GM21576 (cell line): ENCODE results near the gene WDR83.
A peak's percentile ranks its signal among the peaks of the same experiment; 100 is the strongest.
"Not testable (repeated sequence)": the region's sequence is repeated elsewhere in the genome, so short reads cannot be mapped to it uniquely, and the experiment has no call there.

ENCODE experiments used
- ATAC-seq: cut with Tn5 transposase; IDR thresholded peaks from one replicate; pipeline ENCODE4 v1.9.1; 2021; ENCODE audit warnings: mild to moderate bottlenecking, moderate library complexity; ENCODE audit not compliant: unreplicated experiment

Gene WDR83

DNA sequence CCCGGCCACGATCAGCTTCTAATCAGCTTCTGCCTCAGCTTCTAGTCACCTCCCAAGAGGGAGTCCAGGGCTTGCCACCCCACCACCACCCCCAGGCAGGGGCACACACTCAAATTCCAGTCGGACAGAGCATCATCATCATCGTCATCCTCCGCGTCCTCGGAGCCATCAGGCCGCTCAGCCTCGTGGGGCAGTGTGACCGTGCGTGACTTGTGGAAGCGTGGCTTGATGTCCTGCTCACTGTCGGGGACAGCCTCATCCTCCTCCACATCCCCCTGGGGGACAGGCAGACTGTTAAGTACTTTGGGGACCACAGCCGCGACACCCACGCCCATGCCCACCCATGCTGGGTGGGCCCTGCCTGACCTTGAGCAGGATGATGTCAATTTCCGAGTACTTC, 44.6 kb downstream of the WDR83 start:
- no peak for ATAC-seq

DNA sequence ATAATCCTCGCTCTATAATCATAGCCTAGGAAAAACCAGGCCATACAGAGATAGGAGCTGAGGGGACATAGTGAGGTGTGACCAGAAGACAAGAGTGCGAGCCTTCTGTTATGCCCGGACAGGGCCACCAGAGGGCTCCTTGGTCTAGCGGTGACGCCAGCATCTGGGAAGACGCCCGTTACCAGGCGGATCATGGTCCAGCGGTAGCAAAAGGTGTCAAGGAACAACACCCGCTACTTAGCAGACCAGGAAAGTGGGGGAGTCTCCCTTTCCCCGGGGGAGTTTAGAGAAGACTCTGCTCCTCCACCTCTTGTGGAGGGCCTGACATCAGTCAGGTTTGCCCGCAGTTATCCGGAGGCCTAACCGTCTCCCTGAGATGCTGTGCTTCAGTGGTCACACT, 45.5 kb downstream of the WDR83 start:
- ATAC-seq: not testable (repeated sequence)

DNA sequence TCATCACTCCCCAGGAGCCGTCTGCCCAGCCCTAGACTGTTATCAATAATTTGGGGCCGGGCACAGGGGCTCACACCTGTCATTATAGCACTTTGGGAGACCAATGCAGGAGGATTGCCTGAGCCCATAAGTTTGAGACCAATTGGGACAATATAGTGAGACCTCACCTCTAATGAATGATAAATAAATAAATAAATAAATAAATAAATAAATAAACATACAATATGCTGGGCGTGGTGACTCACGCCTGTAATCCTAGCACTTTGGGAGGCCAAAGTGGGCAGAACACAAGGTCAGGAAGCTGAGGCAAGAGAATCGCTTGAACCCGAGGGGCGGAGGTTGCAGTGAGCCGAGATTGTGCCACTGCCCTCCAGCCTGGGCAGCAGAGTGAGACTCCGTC, 46.7 kb downstream of the WDR83 start:
- ATAC-seq: not testable (repeated sequence)

- ATAC-seq: no peak
Observed at GRCh38 chr19:12715102-12715501, 48.5 kb downstream of the WDR83 start.

GRCh38 chr19:12715929-12716328, 49.3 kb downstream of the WDR83 start:
- no peak for ATAC-seq

DNA sequence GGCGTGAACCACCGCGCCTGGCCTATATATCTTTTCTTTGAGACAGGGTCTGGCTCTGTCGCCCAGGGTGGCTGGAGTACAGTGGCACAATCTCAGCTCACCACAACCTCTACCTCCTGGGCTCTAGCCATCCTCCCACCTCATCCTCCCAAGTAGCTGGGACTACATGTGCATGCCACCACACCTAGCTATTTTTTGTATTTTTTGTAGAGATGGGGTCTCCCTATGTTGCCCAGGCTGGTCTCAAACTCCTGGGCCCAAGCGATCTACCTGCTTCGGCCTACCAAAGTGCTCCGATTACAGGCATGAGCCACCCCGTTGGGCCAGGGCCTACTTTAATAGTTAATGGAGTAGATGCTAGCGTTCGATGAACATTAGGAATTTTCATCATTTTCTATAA, 53.7 kb downstream of the WDR83 start:
- no peak for ATAC-seq

GRCh38 chr19:12720851-12721655, 54.4 kb downstream of the WDR83 start:
- no peak for ATAC-seq

DNA sequence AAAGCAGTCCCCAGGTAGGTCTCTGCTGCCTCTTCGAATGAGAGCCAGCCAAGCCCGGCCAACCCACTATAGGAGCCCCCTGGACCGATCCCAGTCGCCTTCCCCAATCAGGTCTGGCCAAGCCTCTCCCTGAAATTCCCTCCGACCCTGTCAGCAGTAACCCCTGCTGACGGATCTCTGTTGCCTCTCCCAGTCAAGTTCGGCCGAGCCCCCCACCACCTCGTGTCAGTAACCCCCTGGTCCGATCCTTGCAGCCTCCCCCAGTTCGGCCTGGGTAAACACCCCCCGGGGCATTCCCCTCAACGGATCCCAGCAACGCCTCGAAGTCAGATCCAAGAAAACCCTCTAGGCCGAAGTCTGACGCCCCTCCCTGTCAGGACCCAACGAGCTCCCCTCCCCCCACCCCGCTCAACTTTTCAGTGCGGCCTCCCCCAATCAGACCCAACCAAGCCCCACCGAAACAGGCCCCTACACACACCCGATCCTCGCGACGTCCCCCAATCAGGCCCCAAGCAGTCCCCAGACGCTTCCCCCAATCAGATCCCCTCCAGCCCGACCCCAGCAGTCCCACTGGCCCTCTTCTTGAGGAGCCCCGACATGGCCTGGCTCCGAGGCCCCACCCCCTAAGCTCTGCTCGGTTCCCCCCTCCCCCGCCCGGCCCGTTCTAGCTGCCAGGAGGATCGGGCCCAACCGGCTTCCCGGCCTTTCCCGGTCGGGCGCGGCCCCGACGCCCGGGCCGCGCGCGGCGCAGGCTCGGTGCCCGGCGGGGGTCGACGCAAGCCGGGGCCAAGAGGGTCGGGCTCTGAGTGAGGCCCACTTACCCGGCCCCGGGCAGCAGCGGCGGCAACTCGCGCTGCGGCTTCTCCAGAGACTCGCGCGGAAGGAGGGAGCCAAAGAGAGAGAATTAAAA, 55.3 kb downstream of the WDR83 start:
- peak; percentile 28 for ATAC-seq

DNA sequence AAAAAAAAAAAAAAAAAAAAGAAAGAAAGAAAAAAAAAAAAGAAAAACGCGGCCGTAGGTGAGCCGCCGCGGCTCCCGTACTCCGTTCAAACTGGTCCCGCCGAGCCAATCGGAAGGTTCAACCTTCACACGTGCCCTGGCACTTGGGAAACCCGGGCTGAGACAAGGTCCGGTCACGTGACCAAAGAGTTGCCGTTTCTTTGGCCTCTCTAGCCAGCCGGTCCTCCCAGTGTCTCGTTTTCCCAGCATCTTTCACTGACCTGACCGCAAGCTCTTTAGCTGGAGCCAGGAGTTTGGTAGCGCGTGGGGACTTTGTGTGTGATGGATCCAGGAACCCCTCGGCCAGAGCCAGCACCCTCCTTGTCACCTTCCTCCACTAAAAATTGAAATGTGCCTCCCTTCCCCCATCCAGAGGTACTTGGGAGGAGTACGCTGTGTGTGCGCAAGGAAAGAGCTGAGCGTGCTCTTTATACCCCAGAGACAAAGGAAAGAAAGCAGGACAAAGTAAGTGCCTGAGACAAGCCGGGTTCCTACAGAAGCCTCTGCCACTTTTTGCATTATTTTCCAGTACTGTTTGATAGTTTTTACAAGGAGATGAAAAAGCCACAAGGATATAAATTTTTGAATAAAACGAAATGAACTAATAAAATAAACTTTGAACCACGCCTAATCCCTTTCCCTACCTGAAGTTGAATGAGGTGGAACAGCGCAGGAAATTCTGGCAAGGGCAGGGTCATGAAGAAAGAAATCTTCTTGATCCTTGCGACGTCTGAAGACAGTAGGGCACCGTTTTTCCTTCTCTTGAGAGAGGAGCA, 56.2 kb downstream of the WDR83 start:
- peak; percentile 71 for ATAC-seq

DNA sequence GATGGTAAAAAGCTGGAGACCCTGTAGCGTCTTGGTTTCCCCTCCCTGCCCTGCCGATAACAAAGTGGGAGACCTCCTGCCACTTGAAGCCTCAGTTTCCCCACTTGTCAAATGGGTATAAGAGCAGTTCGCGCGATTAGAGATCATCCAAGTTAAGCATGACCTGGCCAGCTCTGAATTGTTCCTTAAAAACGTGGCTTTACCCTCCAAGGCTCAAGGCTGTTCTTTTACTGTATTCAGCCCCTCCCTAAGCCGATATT, 56.7 kb downstream of the WDR83 start:
- no peak for ATAC-seq

DNA sequence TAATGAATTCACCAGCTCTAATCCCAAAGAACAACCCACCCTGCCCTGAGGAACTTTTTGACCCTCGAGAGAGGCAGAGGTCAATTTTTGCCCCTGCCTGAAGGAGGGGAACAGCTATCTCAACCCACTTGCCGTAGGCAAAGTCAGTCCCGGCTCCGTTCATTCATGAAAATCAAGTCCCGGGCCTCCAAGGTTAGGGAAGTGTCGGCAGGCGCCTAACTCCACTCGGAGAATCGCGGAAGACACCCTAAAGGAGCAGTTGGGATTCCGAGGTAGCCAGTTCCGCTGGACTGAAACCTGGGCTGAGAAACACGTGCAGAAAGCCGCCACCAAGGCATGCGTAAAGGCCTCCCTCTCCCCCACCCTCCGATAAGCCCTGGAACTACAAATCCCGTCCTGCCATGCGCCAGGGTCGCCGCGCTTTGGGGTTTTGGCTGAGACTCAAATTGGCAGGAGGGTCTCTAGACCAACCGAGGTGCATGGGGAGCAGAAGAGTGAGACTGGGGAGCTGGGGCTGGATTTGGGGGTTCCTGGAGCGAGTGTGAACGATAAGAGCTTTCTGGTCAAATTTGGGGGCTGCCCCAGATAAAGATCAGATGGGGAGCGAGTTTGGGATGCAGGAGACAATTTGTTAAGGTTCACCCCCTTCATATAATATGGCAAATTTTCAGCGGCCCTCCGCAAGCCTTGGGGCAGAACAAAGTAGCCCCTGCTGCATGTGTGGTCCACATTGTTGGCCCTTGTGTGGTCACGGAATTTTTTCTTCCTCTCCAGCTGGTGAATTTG, 57.2 kb downstream of the WDR83 start, which contains the start of gene TNPO2:
Gene TNPO2, minus strand, starts transcription at position 292 of the 786 bp plus-strand sequence. CDS start 2,955 bp downstream, outside the sequence.
- ATAC-seq: no peak
